ENCODE measurements around the gene NKIRAS2.

The NKIRAS2 gene

DNA sequence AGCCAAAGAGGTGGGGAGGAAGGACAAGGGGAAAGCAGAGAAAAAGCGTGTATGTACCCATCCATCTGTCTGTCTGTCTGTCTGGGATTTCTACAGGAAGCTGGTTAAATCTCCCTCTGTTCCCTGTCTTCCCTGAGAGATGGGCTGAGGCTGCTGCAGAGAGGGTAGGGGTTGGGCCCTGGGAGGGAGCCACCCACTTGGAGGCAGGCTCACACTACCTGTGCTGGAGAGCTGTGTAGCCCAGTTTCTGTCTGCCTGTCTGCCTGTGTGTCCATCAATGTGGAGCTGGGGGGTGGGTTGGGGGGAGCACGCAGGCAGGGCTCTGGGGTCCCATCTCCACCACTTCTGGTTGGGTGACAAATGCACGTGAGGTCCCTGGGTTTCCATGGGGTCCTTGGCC is 49.1 kb downstream of the NKIRAS2 start:
- H3K4me3 ChIP-seq (ENCODE audit: control insufficient read depth, low read depth, low read length) = no peak overlapping the region
- TF ChIP-seq, protein P1, sequence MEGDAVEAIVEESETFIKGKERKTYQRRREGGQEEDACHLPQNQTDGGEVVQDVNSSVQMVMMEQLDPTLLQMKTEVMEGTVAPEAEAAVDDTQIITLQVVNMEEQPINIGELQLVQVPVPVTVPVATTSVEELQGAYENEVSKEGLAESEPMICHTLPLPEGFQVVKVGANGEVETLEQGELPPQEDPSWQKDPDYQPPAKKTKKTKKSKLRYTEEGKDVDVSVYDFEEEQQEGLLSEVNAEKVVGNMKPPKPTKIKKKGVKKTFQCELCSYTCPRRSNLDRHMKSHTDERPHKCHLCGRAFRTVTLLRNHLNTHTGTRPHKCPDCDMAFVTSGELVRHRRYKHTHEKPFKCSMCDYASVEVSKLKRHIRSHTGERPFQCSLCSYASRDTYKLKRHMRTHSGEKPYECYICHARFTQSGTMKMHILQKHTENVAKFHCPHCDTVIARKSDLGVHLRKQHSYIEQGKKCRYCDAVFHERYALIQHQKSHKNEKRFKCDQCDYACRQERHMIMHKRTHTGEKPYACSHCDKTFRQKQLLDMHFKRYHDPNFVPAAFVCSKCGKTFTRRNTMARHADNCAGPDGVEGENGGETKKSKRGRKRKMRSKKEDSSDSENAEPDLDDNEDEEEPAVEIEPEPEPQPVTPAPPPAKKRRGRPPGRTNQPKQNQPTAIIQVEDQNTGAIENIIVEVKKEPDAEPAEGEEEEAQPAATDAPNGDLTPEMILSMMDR (IDR thresholded peaks at IDR 0.05; ENCODE audit: control insufficient read depth, insufficient read depth, low read depth, low read length, missing control alignments) = no peak
- no peak for DNase-seq (ENCODE audit: low read depth)

DNA sequence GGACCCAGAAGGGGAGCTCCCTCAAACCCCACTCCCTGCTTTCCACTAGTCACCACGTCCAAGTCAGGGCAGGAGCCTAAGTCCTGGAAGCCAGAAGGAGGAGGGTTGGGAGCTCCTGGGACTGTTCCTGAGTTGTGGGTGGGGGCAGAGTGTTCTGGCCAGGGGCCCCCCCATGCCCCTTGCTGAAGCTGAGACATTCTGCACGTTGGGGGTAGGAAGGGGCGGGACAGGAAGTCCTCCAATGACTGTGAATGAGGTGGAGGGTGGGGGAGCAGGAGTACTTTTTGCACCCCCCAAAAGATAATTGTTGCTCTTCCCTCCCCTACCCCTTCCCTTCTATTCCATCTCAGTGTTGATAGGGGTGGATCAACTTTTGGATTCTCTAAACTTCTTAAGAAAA is 51.9 kb downstream of the NKIRAS2 start:
- TF ChIP-seq, protein P1 (IDR thresholded peaks at IDR 0.05; ENCODE audit: control insufficient read depth, insufficient read depth, low read depth, low read length, missing control alignments) = no peak
- no peak for DNase-seq (ENCODE audit: low read depth)
- H3K4me3 ChIP-seq (ENCODE audit: control insufficient read depth, low read depth, low read length) = no peak overlapping the region

DNA sequence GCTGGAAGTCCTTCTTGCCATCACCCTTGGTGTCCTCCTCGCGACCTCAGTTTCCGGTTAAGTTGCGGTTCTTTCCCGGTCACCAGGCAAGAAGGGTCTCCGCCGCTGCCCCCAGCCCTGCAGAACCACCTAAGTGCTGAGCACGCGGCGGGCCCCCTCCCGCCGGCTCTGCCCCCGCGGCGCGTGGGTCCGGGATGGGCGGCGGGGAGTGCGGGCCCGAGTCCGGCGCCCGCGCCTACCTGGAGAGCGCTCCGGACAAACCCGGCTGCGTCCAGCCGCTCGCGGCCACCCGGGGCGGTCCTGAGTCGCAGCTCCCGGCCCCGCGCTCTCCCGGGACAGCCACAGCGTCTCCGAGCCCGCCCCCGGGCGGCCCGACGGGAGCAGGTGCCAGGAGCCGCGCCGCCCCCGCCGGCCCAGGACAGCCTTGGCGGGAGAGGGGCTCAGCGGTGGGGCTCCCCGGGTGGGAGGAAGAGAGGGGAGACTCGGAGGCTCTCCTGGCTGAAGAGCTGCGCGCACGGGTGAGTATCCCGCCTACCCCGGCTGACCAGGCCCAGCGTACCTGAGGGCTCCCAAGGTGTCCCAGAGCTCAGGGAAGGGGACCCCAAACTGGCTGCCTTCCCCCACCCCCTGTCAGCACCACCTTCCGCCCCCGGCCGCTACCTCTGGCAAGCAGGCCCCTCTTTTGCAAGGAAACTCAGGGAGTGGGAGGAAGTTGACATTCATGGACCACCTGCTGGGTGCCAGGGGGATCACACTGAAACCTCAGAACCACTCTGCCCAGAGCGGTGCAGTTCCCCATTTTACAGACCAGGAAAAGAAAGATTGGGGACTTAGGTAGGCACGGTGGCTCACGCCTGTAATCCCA is 52.7 kb downstream of the NKIRAS2 start:
- H3K4me3 ChIP-seq (ENCODE audit: control insufficient read depth, low read depth, low read length) = no peak overlapping the region
- no peak for DNase-seq (ENCODE audit: low read depth)
- TF ChIP-seq, protein P1 (IDR thresholded peaks at IDR 0.05; ENCODE audit: control insufficient read depth, insufficient read depth, low read depth, low read length, missing control alignments) = no peak
